ENCODE results near the gene PRH1. TPM values are rescaled to one million over a fixed set of nuclear protein-coding genes. Genes with fewer than 3 reads are reported as not detected.

Gene PRH1
- total RNA-seq, 1 donor from 2014 or later: 22.3 TPM

- no peaks in the 10 kb centered on the region for H3K4me1 Mint-ChIP-seq (ENCODE audit: low read depth)
- H3K9me3 Mint-ChIP-seq: no peaks in the 10 kb centered on the region
- no peak for DNase-seq (ENCODE audit: low spot score)
- intact Hi-C loops (cut with micrococcal nuclease): no loop called here
- H3K27me3 Mint-ChIP-seq (ENCODE audit: low read depth): no peaks in the 10 kb centered on the region
- H3K36me3 Mint-ChIP-seq (ENCODE audit: low read depth): peaks cover 14% of the 10 kb centered on the region
- H3K27ac Mint-ChIP-seq: no peak overlapping the region
- H3K4me3 Mint-ChIP-seq (ENCODE audit: low read depth): no peak overlapping the region
Measured at GRCh38 chr12:10873378-10873777, 10.7 kb downstream of the PRH1 start.

GRCh38 chr12:10867381-10867780 lies 16.7 kb downstream of the PRH1 start:
- no peak overlapping the region for H3K27ac Mint-ChIP-seq
- H3K9me3 Mint-ChIP-seq: peaks cover 7% of the 10 kb centered on the region
- no peak overlapping the region for H3K4me3 Mint-ChIP-seq (ENCODE audit: low read depth)
- no peaks in the 10 kb centered on the region for H3K4me1 Mint-ChIP-seq (ENCODE audit: low read depth)
- no peak for DNase-seq (ENCODE audit: low spot score)
- H3K36me3 Mint-ChIP-seq (ENCODE audit: low read depth): no peaks in the 10 kb centered on the region
- no peaks in the 10 kb centered on the region for H3K27me3 Mint-ChIP-seq (ENCODE audit: low read depth)
- intact Hi-C loops (cut with micrococcal nuclease): no loop called here

GRCh38 chr12:10863512-10864218 lies 20.4 kb downstream of the PRH1 start:
- Mint-ChIP-seq H3K4me1 (ENCODE audit: low read depth) (no peaks in the 10 kb centered on the region), H3K27ac (no peak overlapping the region), H3K27me3 (ENCODE audit: low read depth) (no peaks in the 10 kb centered on the region), H3K9me3 (peaks cover 32% of the 10 kb centered on the region), H3K36me3 (ENCODE audit: low read depth) (peaks cover 17% of the 10 kb centered on the region), H3K4me3 (ENCODE audit: low read depth) (no peak overlapping the region)
- intact Hi-C loops (cut with micrococcal nuclease): no loop called here
- no peak for DNase-seq (ENCODE audit: low spot score)

- peaks cover 55% of the 10 kb centered on the region for H3K9me3 Mint-ChIP-seq
Measured at GRCh38 chr12:10861366-10861765, 22.7 kb downstream of the PRH1 start.

GRCh38 chr12:10855807-10856206 lies 28.2 kb downstream of the PRH1 start:
- H3K9me3 Mint-ChIP-seq: peaks cover 48% of the 10 kb centered on the region

More at GRCh38 chr12:10861366-10861765, 22.7 kb downstream of the PRH1 start:
- intact Hi-C loops (cut with micrococcal nuclease): no loop called here
- Mint-ChIP-seq H3K4me3 (ENCODE audit: low read depth) (no peak overlapping the region), H3K4me1 (ENCODE audit: low read depth) (no peaks in the 10 kb centered on the region), H3K36me3 (ENCODE audit: low read depth) (peaks cover 38% of the 10 kb centered on the region), H3K27ac (no peak overlapping the region), H3K27me3 (ENCODE audit: low read depth) (no peaks in the 10 kb centered on the region)
- DNase-seq (ENCODE audit: low spot score): no peak

GRCh38 chr12:10853776-10854175 lies 30.3 kb downstream of the PRH1 start:
- H3K4me1 Mint-ChIP-seq (ENCODE audit: low read depth): peaks cover 30% of the 10 kb centered on the region
- DNase-seq (ENCODE audit: low spot score): no peak
- H3K36me3 Mint-ChIP-seq (ENCODE audit: low read depth): peaks cover 40% of the 10 kb centered on the region
- intact Hi-C loops (cut with micrococcal nuclease): no loop called here
- no peak overlapping the region for H3K27ac Mint-ChIP-seq
- H3K27me3 Mint-ChIP-seq (ENCODE audit: low read depth): no peaks in the 10 kb centered on the region
- H3K4me3 Mint-ChIP-seq (ENCODE audit: low read depth): no peak overlapping the region
- peaks cover 32% of the 10 kb centered on the region for H3K9me3 Mint-ChIP-seq

More at GRCh38 chr12:10855807-10856206, 28.2 kb downstream of the PRH1 start:
- Mint-ChIP-seq H3K36me3 (ENCODE audit: low read depth) (peaks cover 49% of the 10 kb centered on the region), H3K27ac (no peak overlapping the region), H3K4me1 (ENCODE audit: low read depth) (peaks cover 12% of the 10 kb centered on the region), H3K27me3 (ENCODE audit: low read depth) (no peaks in the 10 kb centered on the region), H3K4me3 (ENCODE audit: low read depth) (no peak overlapping the region)
- intact Hi-C loops (cut with micrococcal nuclease): no loop called here
- DNase-seq (ENCODE audit: low spot score): no peak

GRCh38 chr12:10851243-10851858 lies 32.7 kb downstream of the PRH1 start:
- Mint-ChIP-seq H3K4me1 (ENCODE audit: low read depth) (peaks cover 32% of the 10 kb centered on the region), H3K4me3 (ENCODE audit: low read depth) (no peak overlapping the region), H3K27ac (no peak overlapping the region), H3K27me3 (ENCODE audit: low read depth) (no peaks in the 10 kb centered on the region), H3K36me3 (ENCODE audit: low read depth) (peaks cover 22% of the 10 kb centered on the region), H3K9me3 (peaks cover 8% of the 10 kb centered on the region)
- intact Hi-C loops (cut with micrococcal nuclease): no loop called here
- no peak for DNase-seq (ENCODE audit: low spot score)

GRCh38 chr12:10849425-10849878 lies 34.6 kb downstream of the PRH1 start, which contains the start of gene PRR4:
PRR4 (minus strand) TSS chr12:10849475; CDS start chr12:10849437, 38 bp downstream.
- Mint-ChIP-seq H3K4me1 (ENCODE audit: low read depth) (peaks cover 32% of the 10 kb centered on the region), H3K27ac (no peak within 1 kb of the TSS), H3K36me3 (ENCODE audit: low read depth) (peaks cover 15% of the 10 kb centered on the region), H3K4me3 (ENCODE audit: low read depth) (no peak within 1 kb of the TSS), H3K27me3 (ENCODE audit: low read depth) (no peaks in the 10 kb centered on the region), H3K9me3 (no peaks in the 10 kb centered on the region)
- intact Hi-C loops (cut with micrococcal nuclease): no loop called here
- DNase-seq (ENCODE audit: low spot score): peak; percentile 34

- H3K9me3 Mint-ChIP-seq: no peaks in the 10 kb centered on the region
- peaks cover 32% of the 10 kb centered on the region for H3K4me1 Mint-ChIP-seq (ENCODE audit: low read depth)
- no peak for DNase-seq (ENCODE audit: low spot score)
- H3K27ac Mint-ChIP-seq: no peak overlapping the region
- H3K36me3 Mint-ChIP-seq (ENCODE audit: low read depth): peaks cover 15% of the 10 kb centered on the region
- H3K27me3 Mint-ChIP-seq (ENCODE audit: low read depth): no peaks in the 10 kb centered on the region
- intact Hi-C loops (cut with micrococcal nuclease): no loop called here
- H3K4me3 Mint-ChIP-seq (ENCODE audit: low read depth): no peak overlapping the region
Measured at GRCh38 chr12:10847744-10848143, 36.3 kb downstream of the PRH1 start.

- Mint-ChIP-seq H3K27ac (no peak overlapping the region), H3K4me1 (ENCODE audit: low read depth) (no peaks in the 10 kb centered on the region)
Measured at GRCh38 chr12:10842862-10843261, 41.2 kb downstream of the PRH1 start.

GRCh38 chr12:10838461-10838860 lies 45.6 kb downstream of the PRH1 start:
- no peaks in the 10 kb centered on the region for H3K9me3 Mint-ChIP-seq
- no peak overlapping the region for H3K4me3 Mint-ChIP-seq (ENCODE audit: low read depth)
- no peaks in the 10 kb centered on the region for H3K27me3 Mint-ChIP-seq (ENCODE audit: low read depth)
- no peak overlapping the region for H3K27ac Mint-ChIP-seq
- no peaks in the 10 kb centered on the region for H3K36me3 Mint-ChIP-seq (ENCODE audit: low read depth)
- intact Hi-C loops (cut with micrococcal nuclease): no loop called here
- H3K4me1 Mint-ChIP-seq (ENCODE audit: low read depth): no peaks in the 10 kb centered on the region
- DNase-seq (ENCODE audit: low spot score): no peak

More at GRCh38 chr12:10842862-10843261, 41.2 kb downstream of the PRH1 start:
- H3K9me3 Mint-ChIP-seq: no peaks in the 10 kb centered on the region
- intact Hi-C loops (cut with micrococcal nuclease): no loop called here
- H3K27me3 Mint-ChIP-seq (ENCODE audit: low read depth): no peaks in the 10 kb centered on the region
- DNase-seq (ENCODE audit: low spot score): no peak
- peaks cover 4% of the 10 kb centered on the region for H3K36me3 Mint-ChIP-seq (ENCODE audit: low read depth)
- H3K4me3 Mint-ChIP-seq (ENCODE audit: low read depth): no peak overlapping the region
